Bone marrow (tissue), 2 donors: Measurements from ENCODE around the gene MAP1B.

Source experiments
- DNase-seq, 2 donors: peaks; one replicate each; lab custom pipeline; 2025; lab: John Stamatoyannopoulos, UW

The MAP1B gene

GRCh38 chr5:72096602-72097188, 10.6 kb upstream of the MAP1B start:
- no peak for DNase-seq

GRCh38 chr5:72101828-72102227, 5.4 kb upstream of the MAP1B start:
- DNase-seq, result no peak

- DNase-seq, result no peak
These were observed 501 bp upstream of the MAP1B start for GRCh38 chr5:72106817-72107130.

GRCh38 chr5:72107901-72108201, 576 bp downstream of the MAP1B start:
- no peak for DNase-seq

GRCh38 chr5:72108202-72109061, 1.2 kb downstream of the MAP1B start:
- no peak for DNase-seq

GRCh38 chr5:72109062-72109411, 1.8 kb downstream of the MAP1B start:
- DNase-seq, result no peak

- no peak for DNase-seq
These were observed 2.4 kb downstream of the MAP1B start for GRCh38 chr5:72109625-72110024.

- no peak for DNase-seq
These were observed 3.2 kb downstream of the MAP1B start for GRCh38 chr5:72110394-72111013.

- no peak for DNase-seq
These were observed 5.1 kb downstream of the MAP1B start for GRCh38 chr5:72112389-72112788.

- DNase-seq, result no peak
These were observed 7.4 kb downstream of the MAP1B start for GRCh38 chr5:72114629-72115028.

- DNase-seq, result no peak
These were observed 8.0 kb downstream of the MAP1B start for GRCh38 chr5:72115296-72115695.

GRCh38 chr5:72117307-72117706, 10.0 kb downstream of the MAP1B start:
- no peak for DNase-seq

GRCh38 chr5:72121052-72121779, 13.9 kb downstream of the MAP1B start:
- DNase-seq, result no peak

GRCh38 chr5:72121780-72122445, 14.6 kb downstream of the MAP1B start:
- DNase-seq, result no peak

GRCh38 chr5:72122602-72123001, 15.3 kb downstream of the MAP1B start:
- no peak for DNase-seq

- no peak for DNase-seq
These were observed 16.6 kb downstream of the MAP1B start for GRCh38 chr5:72123764-72124376.

- DNase-seq, result no peak
These were observed 18.1 kb downstream of the MAP1B start for GRCh38 chr5:72125271-72125940.

- no peak for DNase-seq
These were observed 18.8 kb downstream of the MAP1B start for GRCh38 chr5:72125941-72126620.

- no peak for DNase-seq
These were observed 19.5 kb downstream of the MAP1B start for GRCh38 chr5:72126796-72127195.

GRCh38 chr5:72129725-72130124, 22.4 kb downstream of the MAP1B start:
- DNase-seq, result no peak

GRCh38 chr5:72130351-72130761, 23.1 kb downstream of the MAP1B start:
- no peak for DNase-seq
